HEK293T (cell line): ENCODE measurements around the gene APOBEC3C.

ENCODE experiments used
- CTCF ChIA-PET: fragments of 350-600 bp; formaldehyde crosslinking; extraction: SDS; loops from one replicate; lab custom pipeline; 2021; ENCODE audit warnings: antibody characterized with exemption, inconsistent platforms; lab: Yijun Ruan, JAX
- POLR2A ChIA-PET: fragments of 350-600 bp; formaldehyde crosslinking; extraction: SDS; loops from one replicate; lab custom pipeline; 2020; ENCODE audit warnings: antibody characterized with exemption, inconsistent platforms; lab: Yijun Ruan, JAX
- DNase-seq: peaks from one replicate; pipeline ENCODE4 v3.0.0; 2012; ENCODE audit warnings: mixed read lengths; ENCODE audit errors: extremely low spot score
- ARNT ChIP-seq: fragments of 450-650 bp; IDR thresholded peaks from 2 replicates; pipeline ENCODE4 v1.6.1; 2017; ENCODE audit warnings: mild to moderate bottlenecking
- BHLHE40 ChIP-seq: fragments of 450-650 bp; IDR thresholded peaks from 2 replicates; pipeline ENCODE4 v1.6.1; 2016; ENCODE audit warnings: mild to moderate bottlenecking, moderate library complexity, borderline replicate concordance
- CTBP1 ChIP-seq: fragments of 450-650 bp; IDR thresholded peaks from 2 replicates; pipeline ENCODE4 v1.6.1; 2016; ENCODE audit warnings: borderline replicate concordance
- ELF4 ChIP-seq: fragments of 450-650 bp; IDR thresholded peaks from 2 replicates; pipeline ENCODE4 v1.6.1; 2017; ENCODE audit warnings: antibody characterized with exemption
- FOXA1 ChIP-seq: fragments of 450-650 bp; IDR thresholded peaks from 2 replicates; pipeline ENCODE4 v1.6.1; 2016; ENCODE audit warnings: mild to moderate bottlenecking
- FOXK2 ChIP-seq: fragments of 450-650 bp; IDR thresholded peaks from 2 replicates; pipeline ENCODE4 v1.6.1; 2016; ENCODE audit warnings: mild to moderate bottlenecking
- FOXM1 ChIP-seq: fragments of 450-650 bp; IDR thresholded peaks from 2 replicates; pipeline ENCODE4 v1.6.1; 2017; ENCODE audit warnings: mild to moderate bottlenecking, borderline replicate concordance
- HDGF ChIP-seq: fragments of 450-650 bp; IDR thresholded peaks from 2 replicates; pipeline ENCODE4 v1.6.1; 2017; ENCODE audit warnings: antibody characterized with exemption, borderline replicate concordance
- L3MBTL2 ChIP-seq: fragments of 450-650 bp; conservative IDR thresholded peaks from 2 replicates; pipeline ENCODE4 v1.6.1; 2016; ENCODE audit warnings: mild to moderate bottlenecking
- LEF1 ChIP-seq: fragments of 450-650 bp; IDR thresholded peaks from 2 replicates; pipeline ENCODE4 v1.6.1; 2017; ENCODE audit warnings: mild to moderate bottlenecking, borderline replicate concordance
- NFRKB ChIP-seq: fragments of 450-650 bp; IDR thresholded peaks from 2 replicates; pipeline ENCODE4 v1.6.1; 2016; ENCODE audit warnings: mild to moderate bottlenecking, moderate library complexity
- SP1 ChIP-seq: fragments of 450-650 bp; IDR thresholded peaks from 2 replicates; pipeline ENCODE4 v1.6.1; 2017
- SUZ12 ChIP-seq: fragments of 450-650 bp; IDR thresholded peaks from 2 replicates; pipeline ENCODE4 v1.6.1; 2016; ENCODE audit warnings: mild to moderate bottlenecking
- TARDBP ChIP-seq: fragments of 450-650 bp; IDR thresholded peaks from 2 replicates; pipeline ENCODE4 v1.6.1; 2016
- ZNF384 ChIP-seq: fragments of 450-650 bp; IDR thresholded peaks from 2 replicates; pipeline ENCODE4 v1.6.1; 2016
- TF ChIP-seq, protein P1 (sequence below): fragments of 450-650 bp; IDR thresholded peaks from 2 replicates; pipeline ENCODE4 v1.6.1; 2016

APOBEC3C gene

DNA sequence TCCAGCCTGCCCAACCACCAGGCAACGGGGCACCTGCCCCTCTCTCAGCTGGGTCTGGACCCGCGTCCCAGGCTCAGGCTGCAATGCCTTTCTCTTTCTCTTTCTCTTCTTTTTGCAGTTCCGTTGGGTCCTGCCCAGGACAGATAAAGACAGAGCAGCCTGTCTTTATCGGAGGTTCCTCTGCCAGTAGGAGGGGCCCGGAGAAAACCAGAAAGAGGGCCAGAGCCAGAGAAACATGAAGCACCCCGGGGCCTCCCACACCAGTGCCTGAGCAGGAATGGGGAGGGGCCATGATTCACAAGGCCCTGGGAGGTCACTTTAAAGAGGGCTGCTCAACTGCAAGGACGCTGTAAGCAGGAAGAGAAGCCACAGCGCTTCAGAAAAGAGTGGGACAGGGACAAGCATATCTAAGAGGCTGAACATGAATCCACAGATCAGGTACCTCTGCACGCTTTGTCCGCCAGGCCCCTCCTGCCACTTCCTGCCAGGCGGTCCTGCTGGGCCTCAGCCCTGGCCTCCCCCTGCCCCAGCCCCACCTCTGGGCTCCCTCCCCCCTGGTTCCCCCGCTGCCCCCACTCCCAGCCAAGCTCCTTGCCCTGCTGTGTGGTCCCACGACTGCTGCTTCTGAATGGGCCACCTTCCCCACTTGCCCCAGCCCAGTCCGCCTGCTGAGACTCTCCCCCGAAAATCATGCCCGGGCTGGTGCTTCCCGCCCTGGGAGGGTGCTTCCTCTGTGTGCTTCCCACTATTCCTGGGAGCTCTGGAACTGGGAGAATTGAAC, at the start of gene APOBEC3C:
Gene APOBEC3C, plus strand, starts transcription at position 316 of the 781 bp plus-strand sequence. Its CDS starts 106 bp downstream, at position 422.
- peak; percentile 57 for TF ChIP-seq L3MBTL2
- no peak for TF ChIP-seq SUZ12
- POLR2A ChIA-PET: interaction anchor here (0.6 to 1.5 kb wide), 3 partner anchors 11 to 135 kb away, joined by 3 read pairs; no protein-coding TSS in a partner anchor
- peak; percentile 58 for DNase-seq
- CTCF ChIA-PET: interaction anchor here (1.5 kb wide), 1 partner anchor 245 kb away, joined by 4 read pairs; no protein-coding TSS in a partner anchor

DNA sequence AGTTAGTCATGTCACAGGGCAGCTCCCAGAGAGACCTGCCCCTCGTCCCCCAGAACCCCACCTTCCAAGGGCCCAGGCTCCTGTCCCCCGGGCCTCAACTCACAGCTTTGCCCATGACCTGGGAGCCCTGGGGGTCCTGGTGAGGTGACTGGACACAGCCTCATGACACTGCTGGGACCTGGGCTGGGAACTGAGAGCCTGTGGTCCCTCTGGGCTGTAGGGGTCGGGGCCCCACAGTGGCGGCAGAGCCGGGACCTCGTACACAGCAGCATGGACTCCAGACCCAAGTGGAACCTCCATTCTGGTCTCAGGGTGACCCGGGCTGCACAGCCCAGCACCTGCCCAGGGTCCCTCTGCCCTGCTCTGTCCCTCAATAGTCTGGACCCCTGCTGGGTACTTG, 49.8 kb upstream of the APOBEC3C start:
- no peak for TF ChIP-seq ZNF384
- no peak for TF ChIP-seq LEF1
- TF ChIP-seq ARNT: no peak
- TF ChIP-seq NFRKB: no peak
- ChIA-PET CTCF (no interaction called here), POLR2A (no interaction called here)
- no peak for DNase-seq

DNA sequence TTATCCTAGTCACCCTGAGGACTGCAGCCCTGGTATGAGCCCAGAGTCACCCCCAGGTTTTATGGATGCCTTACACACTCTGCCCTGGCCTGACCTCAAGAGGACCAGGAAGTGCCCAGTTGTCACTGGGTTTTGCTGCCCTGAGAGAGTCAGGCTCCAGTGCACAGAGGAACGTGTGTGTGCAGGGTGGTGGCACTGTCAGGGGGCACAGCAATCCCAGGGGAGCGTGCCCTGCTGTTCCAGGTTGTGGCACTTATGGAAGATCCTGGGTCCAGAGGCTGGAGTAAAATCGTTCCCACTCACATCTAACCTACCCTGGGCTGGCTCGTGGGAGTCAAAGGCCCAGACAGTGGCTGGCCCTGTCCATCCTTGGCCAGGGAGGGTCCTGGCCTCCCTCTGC, 49.1 kb upstream of the APOBEC3C start:
- TF ChIP-seq HDGF (no peak), ZNF384 (no peak), CTBP1 (no peak), ARNT (no peak), ELF4 (no peak), LEF1 (no peak), SUZ12 (no peak), FOXM1 (no peak), SP1 (no peak), TARDBP (no peak), NFRKB (no peak), FOXK2 (no peak), FOXA1 (no peak), L3MBTL2 (no peak), BHLHE40 (no peak)
- TF ChIP-seq, protein P1, sequence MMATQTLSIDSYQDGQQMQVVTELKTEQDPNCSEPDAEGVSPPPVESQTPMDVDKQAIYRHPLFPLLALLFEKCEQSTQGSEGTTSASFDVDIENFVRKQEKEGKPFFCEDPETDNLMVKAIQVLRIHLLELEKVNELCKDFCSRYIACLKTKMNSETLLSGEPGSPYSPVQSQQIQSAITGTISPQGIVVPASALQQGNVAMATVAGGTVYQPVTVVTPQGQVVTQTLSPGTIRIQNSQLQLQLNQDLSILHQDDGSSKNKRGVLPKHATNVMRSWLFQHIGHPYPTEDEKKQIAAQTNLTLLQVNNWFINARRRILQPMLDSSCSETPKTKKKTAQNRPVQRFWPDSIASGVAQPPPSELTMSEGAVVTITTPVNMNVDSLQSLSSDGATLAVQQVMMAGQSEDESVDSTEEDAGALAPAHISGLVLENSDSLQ: no peak
- CTCF ChIA-PET: no interaction called here
- POLR2A ChIA-PET: no interaction called here
- no peak for DNase-seq

DNA sequence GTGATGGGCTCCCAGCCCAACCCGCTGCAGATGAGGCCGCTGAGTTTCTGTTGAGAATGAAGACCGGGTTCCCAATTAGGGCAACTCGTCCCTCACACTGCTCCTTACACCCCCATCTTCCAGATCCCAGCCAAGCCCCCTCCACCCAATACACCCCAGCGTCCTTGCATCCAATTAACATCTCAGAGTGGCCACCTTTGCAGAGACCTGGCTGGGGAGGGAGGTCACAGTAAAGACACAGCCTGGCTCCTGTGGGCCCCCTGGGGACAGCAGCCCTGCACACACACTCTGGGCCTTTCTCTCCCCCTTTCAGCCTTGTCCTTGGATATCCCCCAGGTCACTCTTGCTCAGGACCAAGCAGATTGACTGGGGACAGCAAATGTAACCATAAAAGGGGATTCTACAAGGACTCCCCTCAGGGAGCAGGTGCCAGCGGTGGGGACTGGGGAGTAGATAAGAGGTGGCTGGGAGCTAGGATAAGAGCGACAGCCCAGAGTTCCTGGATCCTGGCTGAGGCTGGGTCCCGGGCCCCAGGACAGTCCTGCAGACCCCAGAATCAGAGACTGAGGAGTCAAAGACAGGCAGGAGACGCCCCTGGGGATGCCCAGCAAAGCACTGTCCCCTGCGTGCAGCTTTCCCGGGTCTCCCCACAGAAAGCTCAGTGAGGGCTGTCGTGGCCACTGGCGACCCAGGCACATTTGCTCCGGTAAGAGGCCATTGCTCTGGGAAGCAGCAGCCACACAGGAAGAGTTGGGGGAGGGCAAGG, 48.3 kb upstream of the APOBEC3C start:
- no peak for TF ChIP-seq BHLHE40
- TF ChIP-seq SP1: no peak
- no peak for TF ChIP-seq ZNF384
- TF ChIP-seq CTBP1: no peak
- no peak for TF ChIP-seq ELF4
- TF ChIP-seq ARNT: no peak
- no peak for TF ChIP-seq HDGF
- POLR2A ChIA-PET: interaction anchor here (1.0 kb wide), 2 partner anchors 16 to 94 kb away, joined by 3 read pairs; partner anchors contain the start of genes APOBEC3B and CBX6
- CTCF ChIA-PET: no interaction called here
- no peak for DNase-seq

DNA sequence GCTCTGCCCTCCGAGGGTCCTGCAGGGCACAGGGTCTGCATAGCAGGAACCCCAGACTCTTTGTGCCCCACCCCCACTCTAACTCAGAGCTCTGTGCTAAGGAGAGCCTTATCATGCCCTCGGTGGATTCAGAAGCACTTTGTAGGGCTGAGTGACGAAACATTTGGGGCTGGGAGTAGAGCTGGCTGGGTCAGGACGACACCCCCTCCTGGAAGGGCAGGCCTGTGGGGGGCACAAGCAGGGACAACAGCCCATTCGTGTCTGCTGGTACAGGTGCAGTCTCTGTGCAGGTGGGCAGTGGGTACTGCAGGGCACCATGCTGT, 47.7 kb upstream of the APOBEC3C start:
- DNase-seq: no peak
- CTCF ChIA-PET: no interaction called here
- TF ChIP-seq L3MBTL2 (no peak), HDGF (no peak), SUZ12 (no peak), ELF4 (no peak), NFRKB (no peak), SP1 (no peak), LEF1 (no peak), BHLHE40 (no peak), CTBP1 (no peak), FOXK2 (no peak), ZNF384 (no peak), TARDBP (no peak), ARNT (no peak), FOXA1 (no peak), FOXM1 (no peak)
- TF ChIP-seq, protein P1: no peak
- POLR2A ChIA-PET: interaction anchor here (1.0 kb wide), 2 partner anchors 16 to 94 kb away, joined by 3 read pairs; partner anchors contain the start of genes APOBEC3B and CBX6

DNA sequence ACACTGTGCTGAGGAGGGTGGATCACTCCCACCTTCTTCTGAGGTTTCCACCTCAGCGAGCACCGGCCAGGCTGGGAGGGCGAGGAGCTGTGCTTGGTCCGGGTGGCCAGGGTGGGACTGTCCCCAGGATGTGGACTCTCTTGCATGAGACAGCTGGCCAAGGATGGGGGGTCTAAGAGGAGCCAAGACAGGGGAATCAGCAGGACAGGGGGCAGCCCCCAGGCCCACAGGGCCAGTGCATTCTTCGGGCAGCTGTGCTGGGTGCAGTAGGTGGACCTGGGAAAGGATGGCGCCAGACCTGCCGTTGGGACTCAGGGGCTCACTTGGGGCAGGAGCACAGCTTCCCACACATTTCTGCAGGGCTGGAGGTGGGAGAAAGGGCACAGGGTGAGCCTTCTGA, 47.1 kb upstream of the APOBEC3C start:
- ChIA-PET POLR2A (interaction anchor here (1.0 kb wide), 2 partner anchors 15 to 95 kb away, joined by 3 read pairs; partner anchors contain the start of genes APOBEC3B and CBX6), CTCF (no interaction called here)
- no peak for DNase-seq
- TF ChIP-seq ARNT: no peak
- no peak for TF ChIP-seq TARDBP
- TF ChIP-seq NFRKB: no peak
- no peak for TF ChIP-seq FOXM1
- no peak for TF ChIP-seq FOXA1
- TF ChIP-seq HDGF: no peak
- TF ChIP-seq SUZ12: no peak
- no peak for TF ChIP-seq ELF4
- TF ChIP-seq, protein P1: no peak
- no peak for TF ChIP-seq CTBP1
- no peak for TF ChIP-seq LEF1
